ENCODE results near the gene PDE8B.

PDE8B gene

GRCh38 chr5:77391240-77391765 lies 180.8 kb downstream of the PDE8B start:
- no peak for DNase-seq (ENCODE audit: extremely low spot score)
- ChIA-PET CTCF (interaction anchor here (1.0 to 2.4 kb wide), 4 partner anchors 12 to 45 kb away, joined by 3 to 7 read pairs (median 4); no protein-coding TSS in a partner anchor), POLR2A (no interaction called here)
- no peak for TF ChIP-seq CTCF (IDR thresholded peaks at IDR 0.05; ENCODE audit: control extremely low read depth, extremely low read depth, low read depth, missing control alignments)

- DNase-seq (ENCODE audit: extremely low spot score), result no peak
- POLR2A ChIA-PET, result no interaction called here
- CTCF ChIA-PET, result no interaction called here
- TF ChIP-seq CTCF (IDR thresholded peaks at IDR 0.05; ENCODE audit: control extremely low read depth, extremely low read depth, low read depth, missing control alignments), result no peak
Measured at GRCh38 chr5:77394064-77394715, 183.7 kb downstream of the PDE8B start.

GRCh38 chr5:77396017-77396416 lies 185.5 kb downstream of the PDE8B start:
- no peak for TF ChIP-seq CTCF (IDR thresholded peaks at IDR 0.05; ENCODE audit: control extremely low read depth, extremely low read depth, low read depth, missing control alignments)

GRCh38 chr5:77397686-77398292 lies 187.3 kb downstream of the PDE8B start:
- CTCF ChIA-PET, result interaction anchor here (0.9 kb wide), 2 partner anchors 9 to 16 kb away, joined by 3 read pairs; no protein-coding TSS in a partner anchor
- TF ChIP-seq CTCF (IDR thresholded peaks at IDR 0.05; ENCODE audit: control extremely low read depth, extremely low read depth, low read depth, missing control alignments), result no peak
- POLR2A ChIA-PET, result no interaction called here
- DNase-seq (ENCODE audit: extremely low spot score), result no peak

More at GRCh38 chr5:77396017-77396416, 185.5 kb downstream of the PDE8B start:
- ChIA-PET CTCF (interaction anchor here (1.3 to 1.4 kb wide), 2 partner anchors 30 to 96 kb away, joined by 3 to 5 read pairs; partner anchors contain the start of gene WDR41), POLR2A (no interaction called here)
- no peak for DNase-seq (ENCODE audit: extremely low spot score)

- ChIA-PET POLR2A (no interaction called here), CTCF (no interaction called here)
- DNase-seq (ENCODE audit: extremely low spot score), result no peak
- TF ChIP-seq CTCF (IDR thresholded peaks at IDR 0.05; ENCODE audit: control extremely low read depth, extremely low read depth, low read depth, missing control alignments), result no peak
Measured at GRCh38 chr5:77398458-77398857, 188.0 kb downstream of the PDE8B start.

GRCh38 chr5:77398896-77399295 lies 188.4 kb downstream of the PDE8B start:
- POLR2A ChIA-PET, result no interaction called here
- no peak for TF ChIP-seq CTCF (IDR thresholded peaks at IDR 0.05; ENCODE audit: control extremely low read depth, extremely low read depth, low read depth, missing control alignments)
- CTCF ChIA-PET, result no interaction called here
- no peak for DNase-seq (ENCODE audit: extremely low spot score)

Measured in GM10248 (cell line).